ENCODE data around the gene HSP90AA1.

Gene HSP90AA1

GRCh38 chr14:102087762-102088011, 843 bp upstream of the HSP90AA1 start:
- no peak for TF ChIP-seq CTCF (IDR thresholded peaks at IDR 0.05)

- TF ChIP-seq CTCF (IDR thresholded peaks at IDR 0.05): no peak
Measured at GRCh38 chr14:102086709-102086971, 204 bp downstream of the HSP90AA1 start.

GRCh38 chr14:102085948-102086708, 716 bp downstream of the HSP90AA1 start:
- no peak for TF ChIP-seq CTCF (IDR thresholded peaks at IDR 0.05)

GRCh38 chr14:102085488-102085887, 1.4 kb downstream of the HSP90AA1 start:
- TF ChIP-seq CTCF (IDR thresholded peaks at IDR 0.05): no peak

- TF ChIP-seq CTCF (IDR thresholded peaks at IDR 0.05): no peak
Measured at GRCh38 chr14:102084931-102085330, 1.9 kb downstream of the HSP90AA1 start.

GRCh38 chr14:102081231-102082080, 5.4 kb downstream of the HSP90AA1 start:
- no peak for TF ChIP-seq CTCF (IDR thresholded peaks at IDR 0.05)

GRCh38 chr14:102080183-102081080, 6.4 kb downstream of the HSP90AA1 start:
- no peak for TF ChIP-seq CTCF (IDR thresholded peaks at IDR 0.05)
